Measurements from ENCODE around the gene ZNF831.

GRCh38 chr20:59143326-59143725 lies 20.3 kb upstream of the ZNF831 start:
- TF ChIP-seq CTCF (IDR thresholded peaks at IDR 0.05), result no peak
- TF ChIP-seq E2F4 (CRISPR knock-in tag; IDR thresholded peaks at IDR 0.05; ENCODE audit: borderline replicate concordance, low read depth), result no peak
- no peak for TF ChIP-seq ZNF425 (CRISPR knock-in tag; conservative IDR thresholded peaks at IDR 0.05)
- TF ChIP-seq FOXJ3 (CRISPR knock-in tag; IDR thresholded peaks at IDR 0.05; ENCODE audit: borderline replicate concordance), result no peak
- no peak for TF ChIP-seq PRDM15 (CRISPR knock-in tag; IDR thresholded peaks at IDR 0.05)
- no peak for TF ChIP-seq GRHL2 (CRISPR knock-in tag; IDR thresholded peaks at IDR 0.05; ENCODE audit: insufficient replicate concordance, severe bottlenecking)
- TF ChIP-seq RORB (CRISPR knock-in tag; IDR thresholded peaks at IDR 0.05), result no peak
- no peak for TF ChIP-seq ZBTB21 (CRISPR knock-in tag; IDR thresholded peaks at IDR 0.05; ENCODE audit: borderline replicate concordance)
- no peak for TF ChIP-seq ZNF138 (CRISPR knock-in tag; conservative IDR thresholded peaks at IDR 0.05)
- no peak for TF ChIP-seq HMGA2 (CRISPR knock-in tag; IDR thresholded peaks at IDR 0.05)
- TF ChIP-seq TCF7 (CRISPR knock-in tag; IDR thresholded peaks at IDR 0.05; ENCODE audit: low read depth), result no peak

All from WTC11 (cell line).